ENCODE data around the gene ZNF490. TPM values are rescaled to one million over a fixed set of nuclear protein-coding genes. Genes with fewer than 3 reads are reported as not detected.

Gene ZNF490
- polyA plus RNA-seq, 2 of the 4 experiments (the other 2 are of a cell fraction), result 0.57 to 2.4 TPM

GRCh38 chr19:12641456-12641855 lies 30.8 kb upstream of the ZNF490 start:
- WGBS (ENCODE audit: missing lambda C conversion rate), result 54% methylated on average over 8 of the region's 13 CpGs
- ATAC-seq (no peak), DNase-seq (ENCODE audit: low read depth in 1 of 2, low spot score in 1 of 2) (no peak), FAIRE-seq (no peak)
- no peak for TF ChIP-seq FOSB (CRISPR knock-in tag; IDR thresholded peaks at IDR 0.05)
- TF ChIP-seq PBX3 (IDR thresholded peaks at IDR 0.05), result no peak
- no peak for TF ChIP-seq PHF8 (IDR thresholded peaks at IDR 0.05; ENCODE audit: borderline replicate concordance, low read depth)
- TF ChIP-seq JUN (IDR thresholded peaks at IDR 0.05), result no peak
- TF ChIP-seq TFCP2L1 (CRISPR knock-in tag; IDR thresholded peaks at IDR 0.05), result no peak
- no peak for TF ChIP-seq ATOH8 (CRISPR knock-in tag; IDR thresholded peaks at IDR 0.05; ENCODE audit: low read depth)
- no peak for TF ChIP-seq FOXS1 (CRISPR knock-in tag; IDR thresholded peaks at IDR 0.05)
- TF ChIP-seq KDM5A (IDR thresholded peaks at IDR 0.05), result no peak
- no peak for TF ChIP-seq NFE2L2 (conservative IDR thresholded peaks at IDR 0.05; ENCODE audit: low read length)
- no peak for TF ChIP-seq ZC3H11A (IDR thresholded peaks at IDR 0.05)
- no peak for TF ChIP-seq ZFP36 (IDR thresholded peaks at IDR 0.05; ENCODE audit: borderline replicate concordance, partially characterized antibody)
- no peak for TF ChIP-seq NPAS2 (CRISPR knock-in tag; IDR thresholded peaks at IDR 0.05; ENCODE audit: borderline replicate concordance)
- TF ChIP-seq HMGXB4 (CRISPR knock-in tag; IDR thresholded peaks at IDR 0.05; ENCODE audit: borderline replicate concordance), result no peak
- ChIA-PET POLR2A (no interaction called here), CTCF (no interaction called here)
- Histone ChIP-seq H3K4me3 (no peak overlapping the region), H3K4me1 (no peaks in the 10 kb centered on the region), H3K9me3 (peaks cover 19% of the 10 kb centered on the region; the same call in 2 of the 3 replicates), H3K27ac (no peak overlapping the region), H3K4me2 (no peak overlapping the region)

- WGBS (ENCODE audit: missing lambda C conversion rate), result 33% methylated on average over 14 of the region's 39 CpGs
- peak in 1 of 2 experiments; percentile 69; a peak in 4 of 6 replicates for ATAC-seq
- Histone ChIP-seq H3K27ac (no peak overlapping the region), H3K4me3 (no peak overlapping the region), H3K4me1 (no peaks in the 10 kb centered on the region), H3K4me2 (no peak overlapping the region), H3K9me3 (peaks cover 25% of the 10 kb centered on the region; the same call in 2 of the 3 replicates)
- no peak for TF ChIP-seq POLR2A (IDR thresholded peaks at IDR 0.05; ENCODE audit: low read length)
- no peak for TF ChIP-seq KDM5A (IDR thresholded peaks at IDR 0.05)
- TF ChIP-seq HES2 (IDR thresholded peaks at IDR 0.05), result no peak
- no peak for TF ChIP-seq RCOR1 (IDR thresholded peaks at IDR 0.05; ENCODE audit: low read depth, low read length)
- TF ChIP-seq NPAS2 (CRISPR knock-in tag; IDR thresholded peaks at IDR 0.05; ENCODE audit: borderline replicate concordance), result no peak
- no peak for TF ChIP-seq BCL3 (IDR thresholded peaks at IDR 0.05)
- no peak for TF ChIP-seq FOXS1 (CRISPR knock-in tag; IDR thresholded peaks at IDR 0.05)
- no peak for TF ChIP-seq ATOH8 (CRISPR knock-in tag; IDR thresholded peaks at IDR 0.05; ENCODE audit: low read depth)
- TF ChIP-seq E2F6 (IDR thresholded peaks at IDR 0.05; ENCODE audit: borderline replicate concordance, low read depth), result no peak
- TF ChIP-seq ZC3H11A (IDR thresholded peaks at IDR 0.05), result no peak
- no peak for TF ChIP-seq TP53 (CRISPR knock-in tag; IDR thresholded peaks at IDR 0.05)
- no peak for TF ChIP-seq RAD21 (conservative IDR thresholded peaks at IDR 0.05 in 1 of 2, IDR thresholded peaks at IDR 0.05 in 1 of 2)
- POLR2A ChIA-PET, result interaction anchor here (0.6 kb wide), 1 partner anchor 25 kb away, joined by 4 read pairs; no protein-coding TSS in a partner anchor
- FAIRE-seq, result no peak
- DNase-seq (ENCODE audit: low read depth in 1 of 2, low spot score in 1 of 2), result peak in 1 of 2 experiments; percentile 45
- CTCF ChIA-PET, result no interaction called here
These were observed 29.4 kb upstream of the ZNF490 start for GRCh38 chr19:12639901-12640613.
